Measurements from ENCODE around the gene ENDOV. TPM values are rescaled to one million over a fixed set of nuclear protein-coding genes. Genes with fewer than 3 reads are reported as not detected.

ENDOV gene
- total RNA-seq, 1 experiment from 2014 or later: 28.0 TPM

- intact Hi-C loops (cut with micrococcal nuclease): no loop called here
- Mint-ChIP-seq H3K36me3 (ENCODE audit: insufficient read depth, unreplicated experiment) (no peaks in the 10 kb centered on the region), H3K27ac (ENCODE audit: low read depth, unreplicated experiment) (no peak overlapping the region), H3K4me1 (ENCODE audit: insufficient read depth, unreplicated experiment) (no peaks in the 10 kb centered on the region), H3K9me3 (ENCODE audit: unreplicated experiment) (no peaks in the 10 kb centered on the region), H3K4me3 (ENCODE audit: unreplicated experiment) (no peak overlapping the region), H3K27me3 (ENCODE audit: insufficient read depth, unreplicated experiment) (peaks cover 19% of the 10 kb centered on the region)
- ChIA-PET POLR2A (interaction anchor here (0.7 kb wide), 1 partner anchor 14 kb away, joined by 3 read pairs; no protein-coding TSS in a partner anchor), CTCF (no interaction called here)
- no TSS peak for BruUV-seq (replicated peaks)
- no peak for DNase-seq (ENCODE audit: unreplicated experiment)
- no peak for TF ChIP-seq CTCF (IDR thresholded peaks at IDR 0.05; ENCODE audit: unreplicated experiment)
Observed at GRCh38 chr17:80486692-80487091, 71.7 kb downstream of the ENDOV start.

GRCh38 chr17:80487511-80487910, 72.5 kb downstream of the ENDOV start:
- intact Hi-C loops (cut with micrococcal nuclease): no loop called here
- ChIA-PET CTCF (interaction anchor here (0.6 kb wide), 1 partner anchor 372 kb away, joined by 3 read pairs; no protein-coding TSS in a partner anchor), POLR2A (no interaction called here)
- no peak for DNase-seq (ENCODE audit: unreplicated experiment)
- Mint-ChIP-seq H3K36me3 (ENCODE audit: insufficient read depth, unreplicated experiment) (no peaks in the 10 kb centered on the region), H3K4me3 (ENCODE audit: unreplicated experiment) (no peak overlapping the region), H3K4me1 (ENCODE audit: insufficient read depth, unreplicated experiment) (no peaks in the 10 kb centered on the region), H3K27me3 (ENCODE audit: insufficient read depth, unreplicated experiment) (peaks cover 22% of the 10 kb centered on the region), H3K27ac (ENCODE audit: low read depth, unreplicated experiment) (no peak overlapping the region), H3K9me3 (ENCODE audit: unreplicated experiment) (no peaks in the 10 kb centered on the region)
- BruUV-seq (replicated peaks): no TSS peak
- no peak for TF ChIP-seq CTCF (IDR thresholded peaks at IDR 0.05; ENCODE audit: unreplicated experiment)

Small RNAs within 50 kb of the gene (microRNA-seq; reads per million reads assigned to microRNA genes)
- gene MIR4730: not detected

Other genes with a start within 250 kb of the ENDOV start
- gene CARD14, start 245.1 kb upstream of the ENDOV start, total RNA-seq (2022): 0.20 TPM in 1 of 2 replicates, not detected in the other
- gene SGSH, start 194.8 kb upstream of the ENDOV start, total RNA-seq (2022): 42.0 and 42.4 TPM in 2 replicates
- 11.7 and 13.6 TPM in 2 replicates for gene SLC26A11, start 194.7 kb upstream of the ENDOV start, total RNA-seq (2022)
- gene RNF213, start 154.3 kb upstream of the ENDOV start, total RNA-seq (2022): 50.5 and 67.5 TPM in 2 replicates
- gene NPTX1, start 61.4 kb downstream of the ENDOV start, total RNA-seq (2022): not detected in 2 replicates
- gene RPTOR, start 129.7 kb downstream of the ENDOV start, total RNA-seq (2022): 41.3 and 46.6 TPM in 2 replicates

All from MCF 10A (cell line).